BLaER1 treated with 17β-estradiol and CSF1 and Interleukin-3, amounts not matched to agents 10 nM and 100 nM (cell line): ENCODE measurements around the gene PRDX5.

Source experiments
- H3K27ac ChIP-seq, 11 experiments: shearing (Covaris generic); formaldehyde crosslinking; 2 replicates each; pipeline ENCODE4 v1.8.1; 2022
- H3K27me3 ChIP-seq, 11 experiments: shearing (Covaris generic); formaldehyde crosslinking; 2 replicates each; pipeline ENCODE4 v1.8.1; 2022
- H3K36me3 ChIP-seq, 11 experiments: shearing (Covaris generic); formaldehyde crosslinking; 2 replicates each; pipeline ENCODE4 v1.8.1; 2022
- H3K4me1 ChIP-seq, 10 experiments: shearing (Covaris generic); formaldehyde crosslinking; 2 replicates each; pipeline ENCODE4 v1.8.1; 2022
- H3K4me2 ChIP-seq, 11 experiments: shearing (Covaris generic); formaldehyde crosslinking; 2 replicates each; pipeline ENCODE4 v1.8.1; 2022
- H3K4me3 ChIP-seq, 10 experiments: shearing (Covaris generic); formaldehyde crosslinking; 2 replicates each; pipeline ENCODE4 v1.8.1; 2022
- H3K9ac ChIP-seq, 11 experiments: shearing (Covaris generic); formaldehyde crosslinking; 2 replicates each; pipeline ENCODE4 v1.8.1; 2022
- H3K9me3 ChIP-seq, 11 experiments: shearing (Covaris generic); formaldehyde crosslinking; replicated peaks in 1 of 11; 2 replicates each; pipeline ENCODE4 v1.8.1; 2022
- H4K20me1 ChIP-seq, 11 experiments: shearing (Covaris generic); formaldehyde crosslinking; 2 replicates each; pipeline ENCODE4 v1.8.1; 2022
- Cebpa-rat ChIP-seq, 11 experiments: shearing (Covaris generic); IDR thresholded peaks; 2 replicates each; pipeline ENCODE4 v1.8.1; 2022

PRDX5 gene

GRCh38 chr11:64371201-64371600 is 53.3 kb downstream of the PRDX5 start:
- Histone ChIP-seq H3K27me3 (no peaks in the 10 kb centered on the region), H3K4me3 (peak overlapping the region in 6 of 10 experiments; percentile 25 to 41 (median 36); a peak in 8 of 20 replicates), H4K20me1 (peaks cover 0 to 13% (median 0%) of the 10 kb centered on the region in 11 experiments; a peak in 2 of 22 replicates), H3K4me2 (peak overlapping the region; percentile 69 to 97 (median 87)), H3K9ac (peak overlapping the region in 9 of 11 experiments; percentile 21 to 66 (median 59); a peak in 15 of 22 replicates), H3K9me3 (peaks cover 0 to 9% (median 5%) of the 10 kb centered on the region in 11 experiments; a peak in 7 of 22 replicates), H3K27ac (peak overlapping the region in 9 of 11 experiments; percentile 28 to 74 (median 60); a peak in 13 of 22 replicates), H3K36me3 (peaks cover 31 to 45% (median 42%) of the 10 kb centered on the region in 11 experiments), H3K4me1 (peaks cover 14 to 53% (median 42%) of the 10 kb centered on the region in 10 experiments)
- no peak for TF ChIP-seq Cebpa-rat (IDR thresholded peaks at IDR 0.05)
